GM12892 (cell line): ENCODE measurements around the gene TESK2.
A peak's percentile ranks its signal among the peaks of the same experiment; 100 is the strongest.

ENCODE experiments used
- DNase-seq: peaks from one replicate; pipeline ENCODE4 v3.0.0; 2011; ENCODE audit not compliant: insufficient read length
- FAIRE-seq: peaks from 2 replicates; lab custom pipeline; 2011; peaks lifted over from hg19 to GRCh38; lab: Jason Lieb, UNC
- POLR2A ChIP-seq: IDR thresholded peaks from 2 replicates; pipeline ENCODE4 v1.6.1; 2011; ENCODE audit warnings: low read depth, low read length, control low read depth
- POLR2AphosphoS5 ChIP-seq: IDR thresholded peaks from 2 replicates; pipeline ENCODE4 v1.6.1; 2011; ENCODE audit warnings: low read depth, low read length, control low read depth
- TAF1 ChIP-seq: IDR thresholded peaks from 2 replicates; pipeline ENCODE4 v1.6.1; 2011; ENCODE audit warnings: low read depth, mild to moderate bottlenecking, control low read depth, low read length, borderline replicate concordance

Gene TESK2

GRCh38 chr1:45322486-45323040, 168.4 kb downstream of the TESK2 start:
- DNase-seq (no peak), FAIRE-seq (no peak)
- TF ChIP-seq TAF1: no peak
- TF ChIP-seq POLR2A: no peak
- TF ChIP-seq POLR2AphosphoS5: no peak

- no peak for FAIRE-seq
Measured at GRCh38 chr1:45321444-45321843, 169.5 kb downstream of the TESK2 start.

GRCh38 chr1:45319761-45320160, 171.2 kb downstream of the TESK2 start:
- no peak for TF ChIP-seq TAF1
- TF ChIP-seq POLR2A: no peak
- no peak for TF ChIP-seq POLR2AphosphoS5
- DNase-seq (no peak), FAIRE-seq (no peak)

More at GRCh38 chr1:45321444-45321843, 169.5 kb downstream of the TESK2 start:
- no peak for DNase-seq
- TF ChIP-seq POLR2AphosphoS5 (no peak), POLR2A (no peak)

GRCh38 chr1:45317166-45317565, 173.8 kb downstream of the TESK2 start:
- no peak for TF ChIP-seq POLR2A
- no peak for TF ChIP-seq POLR2AphosphoS5
- TF ChIP-seq TAF1: no peak
- FAIRE-seq (no peak), DNase-seq (no peak)

GRCh38 chr1:45314266-45314665, 176.7 kb downstream of the TESK2 start:
- DNase-seq (no peak), FAIRE-seq (no peak)
- TF ChIP-seq POLR2A: no peak
- no peak for TF ChIP-seq TAF1
- TF ChIP-seq POLR2AphosphoS5: no peak

- TF ChIP-seq POLR2AphosphoS5 (no peak), POLR2A (no peak), TAF1 (no peak)
- no peak for FAIRE-seq
- DNase-seq: no peak
Measured at GRCh38 chr1:45306905-45307304, 184.1 kb downstream of the TESK2 start.

GRCh38 chr1:45306319-45306718, 184.6 kb downstream of the TESK2 start:
- peak; percentile 48; the same call in 1 of the 2 replicates for TF ChIP-seq TAF1
- TF ChIP-seq POLR2A: no peak
- no peak for TF ChIP-seq POLR2AphosphoS5
- FAIRE-seq (peak; percentile 68), DNase-seq (no peak)

GRCh38 chr1:45305231-45305630, 185.7 kb downstream of the TESK2 start:
- TF ChIP-seq POLR2A (no peak), POLR2AphosphoS5 (no peak), TAF1 (no peak)
- no peak for FAIRE-seq
- no peak for DNase-seq

- no peak for DNase-seq
- peak; percentile 82 for FAIRE-seq
- peak; percentile 6; the same call in 1 of the 2 replicates for TF ChIP-seq TAF1
- TF ChIP-seq POLR2AphosphoS5: no peak
- TF ChIP-seq POLR2A: no peak
Measured at GRCh38 chr1:45304311-45305081, 186.5 kb downstream of the TESK2 start.

GRCh38 chr1:45303520-45304310, 187.2 kb downstream of the TESK2 start:
- 0 out of 2 replicates have a peak, but pooled peaks have one; percentile 28 for TF ChIP-seq TAF1
- peak; percentile 80 for TF ChIP-seq POLR2AphosphoS5
- peak; percentile 84 for TF ChIP-seq POLR2A
- peak; percentile 88 for FAIRE-seq

GRCh38 chr1:45302505-45303150, 188.3 kb downstream of the TESK2 start:
- DNase-seq (no peak), FAIRE-seq (no peak)
- no peak for TF ChIP-seq TAF1
- TF ChIP-seq POLR2A: no peak
- no peak for TF ChIP-seq POLR2AphosphoS5

More at GRCh38 chr1:45303520-45304310, 187.2 kb downstream of the TESK2 start:
- DNase-seq: peak; percentile 92
